B cell (primary cell): ENCODE results near the gene MYL7. TPM values are rescaled to one million over a fixed set of nuclear protein-coding genes. Genes with fewer than 3 reads are reported as not detected.

Source experiments
- ATAC-seq: fragments of 200-7000 bp; cut with Tn5 transposase; one replicate; pipeline ENCODE4 v1.10.0; 2021; ENCODE audit warnings: low read depth, mild to moderate bottlenecking, moderate number of reproducible peaks, moderate library complexity
- CTCF ChIA-PET: fragments of 350-600 bp; sonication (Branson Sonifier 250); formaldehyde crosslinking; loops from one replicate; lab custom pipeline; 2021; ENCODE audit warnings: antibody characterized with exemption, inconsistent platforms; lab: Charles Lee
- POLR2A ChIA-PET: fragments of 350-600 bp; sonication (Branson Sonifier 250); formaldehyde crosslinking; loops from one replicate; lab custom pipeline; 2021; ENCODE audit warnings: antibody characterized with exemption; lab: Charles Lee
- DNase-seq: peaks from one replicate; pipeline ENCODE4 v3.0.0; 2013
- H2AFZ ChIP-seq: 2 replicates; pipeline ENCODE4 v1.6.1; 2012; ENCODE audit warnings: mild to moderate bottlenecking, low read depth, low read length; ENCODE audit not compliant: insufficient read depth, poor library complexity, severe bottlenecking
- H3K27ac ChIP-seq, 2 donors: 1 replicate in 1 of 2; 2 replicates in 1 of 2; pipeline ENCODE4 v1.5.1; 2012 to 2013; ENCODE audit warnings: low read length in 2 of 2, mild to moderate bottlenecking in 2 of 2, moderate library complexity in 1 of 2
- H3K27me3 ChIP-seq, 4 experiments: fragments of 200-600 bp in 1 of 4; sonication (generic) in 1 of 4; replicated peaks in 1 of 4; 1 replicate in 2 of 4; 2 replicates in 2 of 4; pipeline versions ENCODE4 v1.6.1 to v1.7.0; 2013 to 2016; ENCODE audit warnings: low read length in 3 of 4, mild to moderate bottlenecking in 2 of 4, mixed read lengths in 1 of 4, moderate library complexity in 1 of 4; ENCODE audit not compliant: insufficient read depth in 4 of 4, control insufficient read depth in 3 of 4; ENCODE audit errors: control extremely low read depth in 1 of 4
- H3K36me3 ChIP-seq, 2 experiments: replicated peaks in 1 of 2; 1 replicate in 1 of 2; 2 replicates in 1 of 2; pipeline versions ENCODE4 v1.6.1 to v1.7.1; 2013; ENCODE audit warnings: low read length in 1 of 2; ENCODE audit not compliant: insufficient read depth in 2 of 2, control insufficient read depth in 1 of 2; ENCODE audit errors: control extremely low read depth in 1 of 2, extremely low read depth in 1 of 2
- H3K4me1 ChIP-seq, 2 donors: fragments of 200-600 bp in 1 of 2; sonication (generic) in 1 of 2; 1 replicate in 1 of 2; 2 replicates in 1 of 2; pipeline versions ENCODE4 v1.5.1 to v1.6.1; 2013 to 2017; ENCODE audit warnings: low read length in 2 of 2; ENCODE audit not compliant: control insufficient read depth in 2 of 2, insufficient read depth in 2 of 2
- H3K4me2 ChIP-seq: replicated peaks from 2 replicates; pipeline ENCODE3; 2012; ENCODE audit warnings: mild to moderate bottlenecking, low read depth, low read length; ENCODE audit not compliant: poor library complexity, severe bottlenecking
- H3K4me3 ChIP-seq, 5 experiments: fragments of 200-600 bp in 1 of 5; sonication (generic) in 1 of 5; 1 replicate in 3 of 5; 2 replicates in 2 of 5; pipeline versions ENCODE4 v1.5.1 to v1.7.0; 2011 to 2016; ENCODE audit warnings: low read length in 4 of 5, mild to moderate bottlenecking in 4 of 5, low read depth in 2 of 5, control low read depth in 1 of 5, moderate library complexity in 1 of 5; ENCODE audit not compliant: insufficient read depth in 1 of 5; ENCODE audit errors: control extremely low read depth in 1 of 5, extremely low read depth in 1 of 5
- H3K79me2 ChIP-seq: fragments of 200-600 bp; sonication (generic); one replicate; pipeline ENCODE4 v1.6.0; 2016; ENCODE audit warnings: low read length; ENCODE audit not compliant: control insufficient read depth, insufficient read depth
- H3K9ac ChIP-seq: fragments of 200-600 bp; sonication (generic); 2 replicates; pipeline ENCODE4 v1.6.1; 2017; ENCODE audit warnings: mild to moderate bottlenecking, low read length, moderate library complexity
- H3K9me3 ChIP-seq, 3 donors: one replicate each; pipeline versions ENCODE4 v1.6.1 to v1.7.1; 2013; ENCODE audit warnings: low read length in 2 of 3; ENCODE audit not compliant: control insufficient read depth in 2 of 3, insufficient read depth in 1 of 3; ENCODE audit errors: control extremely low read depth in 1 of 3
- H4K20me1 ChIP-seq: 2 replicates; pipeline ENCODE4 v1.6.0; 2012; ENCODE audit warnings: mild to moderate bottlenecking, low read length; ENCODE audit not compliant: insufficient read depth, control insufficient read depth, poor library complexity, severe bottlenecking
- H3K27ac Mint-ChIP-seq: one replicate; pipeline ENCODE4 v1.8.0; 2021; ENCODE audit warnings: mixed read lengths
- H3K27me3 Mint-ChIP-seq: one replicate; pipeline ENCODE4 v1.8.0; 2021; ENCODE audit warnings: mixed read lengths
- H3K4me1 Mint-ChIP-seq: one replicate; pipeline ENCODE4 v1.8.0; 2021; ENCODE audit warnings: mixed read lengths
- H3K4me3 Mint-ChIP-seq: one replicate; pipeline ENCODE4 v1.8.0; 2021; ENCODE audit warnings: mixed read lengths
- H3K9me3 Mint-ChIP-seq: one replicate; pipeline ENCODE4 v1.8.0; 2022; ENCODE audit warnings: mixed read lengths; ENCODE audit not compliant: insufficient read depth
- EZH2 ChIP-seq: IDR thresholded peaks from 2 replicates; pipeline ENCODE4 v1.6.1; 2012; ENCODE audit warnings: borderline replicate concordance, low read depth, mild to moderate bottlenecking, moderate library complexity, low read length; ENCODE audit not compliant: insufficient read depth, poor library complexity, severe bottlenecking
- WGBS: methylation state at CpG from one replicate; pipeline ENCODE4 v1.1.5; 2013; ENCODE audit warnings: missing lambda C conversion rate; ENCODE audit not compliant: insufficient coverage; 5-methylcytosine and 5-hydroxymethylcytosine counted together
- intact Hi-C: fragments of 100-400 bp; cut with micrococcal nuclease; formaldehyde crosslinking; loops from one replicate; pipeline ENCODE4 v1.10.0; 2022
- polyA plus RNA-seq: library from polyadenylated mRNA; depleted of rRNA; stranded (reverse); fragments of >200 nt; gene quantifications from 2 replicates; pipeline ENCODE4 v1.2.3, GENCODE V29; 2012
- total RNA-seq, 2 donors: library from RNA; stranded (reverse); fragments of 120-200 nt in 1 of 2; gene quantifications; 1 replicate in 1 of 2; 2 replicates in 1 of 2; pipeline versions ENCODE4 v1.2.3 to v1.2.4, GENCODE V29; 2013 to 2022
- TF ChIP-seq, protein P1 (sequence below): fragments of 200-600 bp; IDR thresholded peaks from one replicate; pipeline ENCODE4 v1.8.0; 2022; ENCODE audit warnings: antibody characterized with exemption, mild to moderate bottlenecking

MYL7 gene
- total and polyA plus RNA-seq, 2 donors (not counting 1 experiment from before 2014, with no cell fraction given): not detected

DNA sequence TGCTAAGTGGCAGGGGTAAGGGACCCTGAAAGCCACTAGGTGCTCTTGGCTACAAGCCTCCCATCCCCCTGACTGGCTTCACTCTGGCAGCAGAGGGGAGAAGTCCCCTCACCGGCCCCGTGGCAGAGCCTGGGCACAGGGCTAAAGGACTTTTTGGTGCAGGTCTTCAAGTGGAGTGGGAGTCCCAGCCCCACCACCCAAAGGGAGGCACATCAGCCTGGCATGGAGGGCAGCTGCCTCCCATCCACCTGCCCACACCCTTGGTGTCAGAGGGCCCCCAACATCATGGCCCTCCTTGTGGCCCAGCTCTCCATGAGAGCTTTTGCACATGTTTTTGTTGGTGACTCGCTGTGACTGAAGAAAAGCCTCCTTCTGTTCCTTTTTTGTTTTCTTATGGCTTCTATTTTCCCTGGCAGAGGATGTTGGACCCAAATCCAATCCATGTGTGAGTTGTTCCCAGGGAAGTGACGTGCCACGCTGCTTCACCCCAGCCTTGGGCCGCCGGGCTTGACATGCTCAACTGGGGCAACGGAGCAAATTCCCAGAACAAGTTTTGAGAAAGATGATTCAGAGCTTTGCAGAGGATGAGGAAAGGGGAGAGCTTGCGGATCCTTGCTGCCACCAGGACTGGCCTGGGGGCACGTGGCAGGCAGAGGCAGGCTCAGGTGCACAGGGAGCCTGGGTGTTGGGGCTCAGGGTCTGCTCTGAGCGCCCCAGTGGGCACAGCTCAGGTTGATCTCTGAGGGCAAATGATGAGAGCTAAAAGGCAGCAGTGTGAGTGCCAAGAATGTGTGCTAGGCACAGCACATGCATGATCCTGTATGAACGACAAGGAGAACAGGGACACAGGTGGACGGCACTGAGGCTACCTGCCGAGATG is 38.9 kb downstream of the MYL7 start:
- Histone ChIP-seq H3K4me3 (no peak overlapping the region), H3K9ac (no peak overlapping the region), H3K9me3 (peaks cover 0 to 3% (median 0%) of the 10 kb centered on the region in 3 donors), H4K20me1 (no peaks in the 10 kb centered on the region), H3K79me2 (peaks cover 9% of the 10 kb centered on the region), H3K36me3 (no peaks in the 10 kb centered on the region), H3K27me3 (peaks cover 0 to 11% (median 2%) of the 10 kb centered on the region in 4 experiments), H2AFZ (no peak overlapping the region), H3K4me1 (peaks cover 49 to 81% of the 10 kb centered on the region in 2 donors), H3K27ac (peak overlapping the region in 1 of 2 donors; percentile 58), H3K4me2 (peak overlapping the region; percentile 52)
- DNase-seq (no peak), ATAC-seq (no peak)
- H3K9me3 Mint-ChIP-seq: no peaks in the 10 kb centered on the region
- no peaks in the 10 kb centered on the region for H3K27me3 Mint-ChIP-seq
- H3K4me3 Mint-ChIP-seq: peak overlapping the region; percentile 56
- intact Hi-C loops: no loop called here
- H3K4me1 Mint-ChIP-seq: peaks cover 69% of the 10 kb centered on the region
- 90% methylated on average over 12 of the region's 14 CpGs for WGBS
- TF ChIP-seq EZH2: no peak
- TF ChIP-seq, protein P1, sequence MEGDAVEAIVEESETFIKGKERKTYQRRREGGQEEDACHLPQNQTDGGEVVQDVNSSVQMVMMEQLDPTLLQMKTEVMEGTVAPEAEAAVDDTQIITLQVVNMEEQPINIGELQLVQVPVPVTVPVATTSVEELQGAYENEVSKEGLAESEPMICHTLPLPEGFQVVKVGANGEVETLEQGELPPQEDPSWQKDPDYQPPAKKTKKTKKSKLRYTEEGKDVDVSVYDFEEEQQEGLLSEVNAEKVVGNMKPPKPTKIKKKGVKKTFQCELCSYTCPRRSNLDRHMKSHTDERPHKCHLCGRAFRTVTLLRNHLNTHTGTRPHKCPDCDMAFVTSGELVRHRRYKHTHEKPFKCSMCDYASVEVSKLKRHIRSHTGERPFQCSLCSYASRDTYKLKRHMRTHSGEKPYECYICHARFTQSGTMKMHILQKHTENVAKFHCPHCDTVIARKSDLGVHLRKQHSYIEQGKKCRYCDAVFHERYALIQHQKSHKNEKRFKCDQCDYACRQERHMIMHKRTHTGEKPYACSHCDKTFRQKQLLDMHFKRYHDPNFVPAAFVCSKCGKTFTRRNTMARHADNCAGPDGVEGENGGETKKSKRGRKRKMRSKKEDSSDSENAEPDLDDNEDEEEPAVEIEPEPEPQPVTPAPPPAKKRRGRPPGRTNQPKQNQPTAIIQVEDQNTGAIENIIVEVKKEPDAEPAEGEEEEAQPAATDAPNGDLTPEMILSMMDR: no peak
- ChIA-PET CTCF (interaction anchor here (0.6 to 1.6 kb wide), 3 partner anchors 21 to 305 kb away, joined by 3 to 5 read pairs (median 3); partner anchors contain the start of gene POLD2), POLR2A (interaction anchor here (0.6 to 0.7 kb wide), 2 partner anchors 10 to 21 kb away, joined by 3 to 5 read pairs; no protein-coding TSS in a partner anchor)
- peak overlapping the region; percentile 92 for H3K27ac Mint-ChIP-seq
